HepG2 (cell line): Measurements from ENCODE around the gene WNT3A. TPM values are rescaled to one million over a fixed set of nuclear protein-coding genes. Genes with fewer than 3 reads are reported as not detected.

ENCODE experiments used
- ATAC-seq: fragments of 200-7000 bp; cut with Tn5 transposase; 3 replicates; pipeline ENCODE4 v1.9.1; 2020; ENCODE audit warnings: mild to moderate bottlenecking, moderate library complexity
- BruUV-seq: library from RNA; stranded (reverse); fragments of 400-500 nt; replicated peaks from 2 replicates; lab custom pipeline; 2021; lab: Mats Ljungman, UMichigan
- CTCF ChIA-PET: fragments of 300-600 bp; formaldehyde crosslinking; extraction: SDS; loops from one replicate; lab custom pipeline; 2021; ENCODE audit warnings: low total read pairs, inconsistent platforms, low intra/inter-chr PET ratio; lab: Yijun Ruan, JAX
- POLR2A ChIA-PET: fragments of 350-600 bp; sonication (Branson Sonifier 250); formaldehyde crosslinking; loops from one replicate; lab custom pipeline; 2020; ENCODE audit warnings: antibody characterized with exemption, inconsistent platforms; lab: Yijun Ruan, JAX
- DNase-seq: peaks from one replicate; pipeline ENCODE4 v3.0.0-alpha.2; 2015; ENCODE audit warnings: low spot score
- FAIRE-seq: peaks from 3 replicates; lab custom pipeline; 2011; peaks lifted over from hg19 to GRCh38; lab: Jason Lieb, UNC
- H2AFZ ChIP-seq: one replicate; pipeline ENCODE4 v1.6.1; 2011; ENCODE audit warnings: low read length, inconsistent platforms
- H3K27ac ChIP-seq: fragments of 300-600 bp; 3 replicates; pipeline ENCODE4 v1.8.0; 2011; ENCODE audit warnings: mixed run types, mild to moderate bottlenecking, mixed read lengths, low read length, inconsistent platforms; ENCODE audit not compliant: insufficient read depth; ENCODE audit errors: extremely low read length
- H3K27me3 ChIP-seq, 2 experiments: fragments of 200-600 bp in 1 of 2; 2 replicates in 1 of 2; 3 replicates in 1 of 2; pipeline versions ENCODE4 v1.6.0 to v1.8.0; 2011; ENCODE audit warnings: low read length in 2 of 2, mild to moderate bottlenecking in 2 of 2, moderate library complexity in 2 of 2, inconsistent platforms in 1 of 2; ENCODE audit not compliant: insufficient read depth in 2 of 2, control insufficient read depth in 1 of 2
- H3K36me3 ChIP-seq, 2 experiments: fragments of 200-600 bp in 1 of 2; replicated peaks in 1 of 2; 2 replicates in 1 of 2; 3 replicates in 1 of 2; pipeline versions ENCODE4 v1.5.1 to v1.8.0; 2011; ENCODE audit warnings: low read length in 2 of 2, inconsistent platforms in 1 of 2; ENCODE audit not compliant: insufficient read depth in 2 of 2, control insufficient read depth in 1 of 2
- H3K4me1 ChIP-seq: 2 replicates; pipeline ENCODE4 v1.5.1; 2012; ENCODE audit warnings: low read length, inconsistent platforms; ENCODE audit not compliant: insufficient read depth
- H3K4me2 ChIP-seq: 2 replicates; pipeline ENCODE4 v1.6.0; 2011; ENCODE audit warnings: low read depth, low read length, inconsistent platforms
- H3K4me3 ChIP-seq, 3 experiments: fragments of 200-600 bp in 1 of 3; sonication (generic), shearing (Covaris generic) in 1 of 3; replicated peaks in 1 of 3; 2 replicates each; pipeline ENCODE4 v1.5.1; 2011 to 2016; ENCODE audit warnings: low read length in 3 of 3, inconsistent platforms in 2 of 3, low read depth in 2 of 3, mild to moderate bottlenecking in 2 of 3, control low read depth in 1 of 3, mixed read lengths in 1 of 3; ENCODE audit not compliant: insufficient read depth in 1 of 3
- H3K79me2 ChIP-seq: one replicate; pipeline ENCODE4 v1.6.1; 2011; ENCODE audit warnings: low read length, inconsistent platforms; ENCODE audit not compliant: insufficient read depth
- H3K9ac ChIP-seq: 2 replicates; pipeline ENCODE4 v1.6.0; 2011; ENCODE audit warnings: mild to moderate bottlenecking, low read depth, low read length, inconsistent platforms; ENCODE audit not compliant: insufficient read depth
- H3K9me3 ChIP-seq: 2 replicates; pipeline ENCODE4 v1.5.1; 2012; ENCODE audit warnings: mild to moderate bottlenecking, low read length
- H4K20me1 ChIP-seq: 2 replicates; pipeline ENCODE4 v1.6.0; 2011; ENCODE audit warnings: inconsistent platforms, mild to moderate bottlenecking, low read length, moderate library complexity; ENCODE audit not compliant: insufficient read depth
- BCL6 ChIP-seq: IDR thresholded peaks from 2 replicates; pipeline ENCODE4 v1.6.1; 2016; ENCODE audit warnings: missing genetic modification reagents, missing compliant biosample characterization
- DRAP1 ChIP-seq: IDR thresholded peaks from 2 replicates; pipeline ENCODE4 v1.6.1; 2016; ENCODE audit warnings: missing genetic modification reagents, missing compliant biosample characterization
- FLYWCH1 ChIP-seq: sonication (generic); formaldehyde crosslinking; IDR thresholded peaks from 2 replicates; pipeline ENCODE4 v1.8.1; 2023; ENCODE audit warnings: mild to moderate bottlenecking, missing genetic modification reagents
- FOXK2 ChIP-seq: fragments of 450-650 bp; IDR thresholded peaks from 2 replicates; pipeline ENCODE4 v1.6.1; 2016
- GATA4 ChIP-seq: sonication (generic); IDR thresholded peaks from 2 replicates; pipeline ENCODE4 v1.6.1; 2016; ENCODE audit warnings: antibody characterized with exemption, low read depth, borderline replicate concordance
- NONO ChIP-seq, 2 experiments: fragments of 450-650 bp in 1 of 2; sonication (generic) in 1 of 2; formaldehyde crosslinking in 1 of 2; IDR thresholded peaks in 1 of 2; conservative IDR thresholded peaks in 1 of 2; 2 replicates each; pipeline versions ENCODE4 v1.6.1 to v1.8.0; 2017 to 2022; ENCODE audit warnings: mild to moderate bottlenecking in 1 of 2, missing genetic modification reagents in 1 of 2, moderate library complexity in 1 of 2
- PRPF4 ChIP-seq: fragments of 200-400 bp; formaldehyde crosslinking; IDR thresholded peaks from 2 replicates; pipeline ENCODE4 v1.6.1; 2016; ENCODE audit warnings: low read length, low read depth; ENCODE audit not compliant: poor library complexity, severe bottlenecking
- RCOR2 ChIP-seq: IDR thresholded peaks from 2 replicates; pipeline ENCODE4 v1.6.1; 2016; ENCODE audit warnings: missing biosample characterization, missing genetic modification reagents
- TFDP2 ChIP-seq: sonication (generic); formaldehyde crosslinking; IDR thresholded peaks from 2 replicates; pipeline ENCODE4 v1.4.0; 2020; ENCODE audit warnings: missing genetic modification reagents
- TSC22D2 ChIP-seq: sonication (generic); formaldehyde crosslinking; IDR thresholded peaks from 2 replicates; pipeline ENCODE4 v1.5.1; 2020; ENCODE audit warnings: missing genetic modification reagents, mild to moderate bottlenecking, borderline replicate concordance
- ZMYM3 ChIP-seq: sonication (generic); formaldehyde crosslinking; IDR thresholded peaks from 2 replicates; pipeline ENCODE4 v1.5.1; 2020; ENCODE audit warnings: mild to moderate bottlenecking, missing genetic modification reagents
- ZNF264 ChIP-seq: sonication (generic); formaldehyde crosslinking; IDR thresholded peaks from 2 replicates; pipeline ENCODE4 v1.4.0; 2020; ENCODE audit warnings: missing genetic modification reagents
- ZNF605 ChIP-seq: sonication (generic); formaldehyde crosslinking; IDR thresholded peaks from 2 replicates; pipeline ENCODE4 v1.8.0; 2022; ENCODE audit warnings: mild to moderate bottlenecking, missing genetic modification reagents
- ZNF614 ChIP-seq: IDR thresholded peaks from 2 replicates; pipeline ENCODE4 v1.6.1; 2018; ENCODE audit warnings: missing biosample characterization, missing genetic modification reagents, inconsistent platforms, borderline replicate concordance
- ZNF790 ChIP-seq: sonication (generic); formaldehyde crosslinking; IDR thresholded peaks from 2 replicates; pipeline ENCODE4 v1.8.0; 2022; ENCODE audit warnings: missing genetic modification reagents, mild to moderate bottlenecking, borderline replicate concordance
- ZNF841 ChIP-seq: sonication (generic); formaldehyde crosslinking; IDR thresholded peaks from 2 replicates; pipeline ENCODE4 v1.8.1; 2023; ENCODE audit warnings: missing genetic modification reagents, borderline replicate concordance
- WGBS: methylation state at CpG from one replicate; pipeline ENCODE4 v1.1.6; 2017; ENCODE audit warnings: low lambda C conversion rate; 5-methylcytosine and 5-hydroxymethylcytosine counted together
- in situ Hi-C: cut with HindIII; loops from 2 replicates; pipeline ENCODE4 v1.10.0; 2017; ENCODE audit warnings: low pct_unique_long_range_greater_than_20kb; ENCODE audit not compliant: extremely low pct_ligation_motif_present
- intact Hi-C: fragments of 100-400 bp; cut with micrococcal nuclease; formaldehyde crosslinking; loops from one replicate; pipeline ENCODE4 v1.10.0; 2022; ENCODE audit not compliant: unreplicated experiment
- polyA plus RNA-seq, 8 experiments: library from polyadenylated mRNA; depleted of rRNA in 3 of 8; stranded (reverse) in 7 of 8; unstranded in 1 of 8; fragments of >200 nt; fragmentation: Illumina TruSeq in 4 of 8; extraction: Trizol in 4 of 8; gene quantifications; 2 replicates each; pipeline versions ENCODE4 v1.2.1 to v1.2.3, GENCODE V29; 2011 to 2016; ENCODE audit warnings: low read depth in 4 of 8, missing spikeins in 1 of 8, mixed read lengths in 1 of 8; ENCODE audit not compliant: insufficient read depth in 1 of 8
- total RNA-seq, 5 experiments: library from RNA; depleted of rRNA; stranded (reverse); fragments of >200 nt; fragmentation: Illumina TruSeq; extraction: Trizol; gene quantifications; 2 replicates each; pipeline ENCODE4 v1.2.3, GENCODE V29; 2016; ENCODE audit warnings: low read depth in 1 of 5
- TF ChIP-seq, protein P1 (sequence below): sonication (generic); formaldehyde crosslinking; IDR thresholded peaks from 2 replicates; pipeline ENCODE4 v1.5.1; 2020; ENCODE audit warnings: missing genetic modification reagents, mild to moderate bottlenecking, borderline replicate concordance
- TF ChIP-seq, protein P2 (sequence below): sonication (generic); formaldehyde crosslinking; IDR thresholded peaks from 2 replicates; pipeline ENCODE4 v1.4.0; 2020; ENCODE audit warnings: missing genetic modification reagents, borderline replicate concordance

WNT3A gene
- total and polyA plus RNA-seq, 2 of the 13 experiments (the other 11 are each of a cell fraction or from before 2014, with no cell fraction given), result not detected

DNA sequence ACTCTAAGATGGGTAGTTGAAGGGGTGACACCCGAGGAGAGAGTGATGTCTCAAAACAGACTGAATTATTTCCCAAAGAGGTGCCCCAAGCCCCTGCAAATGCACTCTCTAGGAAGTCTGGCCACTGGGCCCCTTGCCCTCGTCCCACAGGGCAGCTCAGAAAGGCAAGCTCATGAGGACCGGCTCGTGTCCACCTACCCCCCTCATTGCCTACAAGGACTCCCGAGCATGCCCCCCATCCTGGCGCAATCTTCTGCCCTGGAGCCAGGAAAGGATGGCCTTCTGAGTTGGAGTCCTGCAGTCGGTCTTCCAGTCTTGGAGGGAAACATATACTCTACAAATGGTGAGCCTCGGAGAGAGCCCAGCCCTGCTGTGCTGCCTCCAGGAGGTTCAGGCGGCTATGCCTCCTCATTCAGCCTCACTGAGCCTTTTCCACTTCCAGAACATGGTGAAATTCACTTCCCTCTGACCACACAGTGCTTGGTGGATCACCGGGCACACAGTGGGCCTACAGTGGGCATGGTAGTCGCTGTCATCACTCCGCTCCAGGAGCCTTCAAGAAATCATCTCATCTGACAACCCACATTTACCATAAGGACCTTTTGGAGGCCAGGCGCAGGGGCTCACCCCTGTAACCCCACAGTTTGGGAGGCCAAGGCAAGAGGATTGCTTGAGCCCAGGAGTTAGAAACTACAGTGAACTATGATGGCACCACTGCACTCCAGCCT lies 5.8 kb upstream of the WNT3A start:
- BruUV-seq, result no TSS peak
- in situ Hi-C loops, result loop anchor here (5.0 kb wide), 1 partner anchor 76 kb away; no protein-coding TSS in a partner anchor
- no peak for ATAC-seq
- TF ChIP-seq DRAP1 (no peak), TFDP2 (no peak), BCL6 (CRISPR knock-in tag) (no peak), ZNF614 (no peak), RCOR2 (CRISPR knock-in tag) (no peak), FOXK2 (no peak), ZNF605 (no peak), PRPF4 (no peak), ZNF790 (CRISPR knock-in tag) (no peak), ZNF264 (CRISPR knock-in tag) (no peak), ZNF841 (CRISPR knock-in tag) (no peak), ZMYM3 (CRISPR knock-in tag) (no peak), GATA4 (no peak), TSC22D2 (CRISPR knock-in tag) (no peak), FLYWCH1 (CRISPR knock-in tag) (no peak), NONO (IDR thresholded peaks at IDR 0.05) (no peak), NONO (CRISPR knock-in tag; conservative IDR thresholded peaks at IDR 0.05) (no peak)
- TF ChIP-seq, protein P1, sequence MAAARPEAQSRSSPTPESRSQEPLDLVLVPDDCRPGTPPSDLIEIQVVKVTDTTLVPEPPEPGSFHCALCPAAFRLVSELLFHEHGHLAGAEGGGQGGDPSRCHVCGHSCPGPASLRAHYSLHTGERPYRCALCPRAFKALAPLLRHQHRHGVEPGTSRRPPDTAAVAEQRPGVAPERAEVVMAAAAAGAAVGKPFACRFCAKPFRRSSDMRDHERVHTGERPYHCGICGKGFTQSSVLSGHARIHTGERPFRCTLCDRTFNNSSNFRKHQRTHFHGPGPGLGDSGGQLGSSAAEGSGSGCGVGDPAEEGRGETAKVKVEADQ, result no peak
- TF ChIP-seq, protein P2, sequence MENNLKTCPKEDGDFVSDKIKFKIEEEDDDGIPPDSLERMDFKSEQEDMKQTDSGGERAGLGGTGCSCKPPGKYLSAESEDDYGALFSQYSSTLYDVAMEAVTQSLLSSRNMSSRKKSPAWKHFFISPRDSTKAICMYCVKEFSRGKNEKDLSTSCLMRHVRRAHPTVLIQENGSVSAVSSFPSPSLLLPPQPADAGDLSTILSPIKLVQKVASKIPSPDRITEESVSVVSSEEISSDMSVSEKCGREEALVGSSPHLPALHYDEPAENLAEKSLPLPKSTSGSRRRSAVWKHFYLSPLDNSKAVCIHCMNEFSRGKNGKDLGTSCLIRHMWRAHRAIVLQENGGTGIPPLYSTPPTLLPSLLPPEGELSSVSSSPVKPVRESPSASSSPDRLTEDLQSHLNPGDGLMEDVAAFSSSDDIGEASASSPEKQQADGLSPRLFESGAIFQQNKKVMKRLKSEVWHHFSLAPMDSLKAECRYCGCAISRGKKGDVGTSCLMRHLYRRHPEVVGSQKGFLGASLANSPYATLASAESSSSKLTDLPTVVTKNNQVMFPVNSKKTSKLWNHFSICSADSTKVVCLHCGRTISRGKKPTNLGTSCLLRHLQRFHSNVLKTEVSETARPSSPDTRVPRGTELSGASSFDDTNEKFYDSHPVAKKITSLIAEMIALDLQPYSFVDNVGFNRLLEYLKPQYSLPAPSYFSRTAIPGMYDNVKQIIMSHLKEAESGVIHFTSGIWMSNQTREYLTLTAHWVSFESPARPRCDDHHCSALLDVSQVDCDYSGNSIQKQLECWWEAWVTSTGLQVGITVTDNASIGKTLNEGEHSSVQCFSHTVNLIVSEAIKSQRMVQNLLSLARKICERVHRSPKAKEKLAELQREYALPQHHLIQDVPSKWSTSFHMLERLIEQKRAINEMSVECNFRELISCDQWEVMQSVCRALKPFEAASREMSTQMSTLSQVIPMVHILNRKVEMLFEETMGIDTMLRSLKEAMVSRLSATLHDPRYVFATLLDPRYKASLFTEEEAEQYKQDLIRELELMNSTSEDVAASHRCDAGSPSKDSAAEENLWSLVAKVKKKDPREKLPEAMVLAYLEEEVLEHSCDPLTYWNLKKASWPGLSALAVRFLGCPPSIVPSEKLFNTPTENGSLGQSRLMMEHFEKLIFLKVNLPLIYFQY (CRISPR knock-in tag), result no peak

More for the DNA sequence above, 5.8 kb upstream of the WNT3A start:
- Histone ChIP-seq H2AFZ (no peak overlapping the region), H4K20me1 (0 out of 2 replicates have a peak, but pooled peaks cover 3% of the 10 kb centered on the region), H3K4me1 (no peaks in the 10 kb centered on the region), H3K9ac (no peak overlapping the region), H3K36me3 (no peaks in the 10 kb centered on the region), H3K27me3 (peaks cover 8 to 35% of the 10 kb centered on the region in 2 experiments; a peak in 4 of 5 replicates), H3K79me2 (no peaks in the 10 kb centered on the region), H3K9me3 (0 out of 2 replicates have a peak, but pooled peaks cover 7% of the 10 kb centered on the region), H3K4me3 (no peak overlapping the region), H3K27ac (no peak overlapping the region), H3K4me2 (no peak overlapping the region)
- ChIA-PET POLR2A (no interaction called here), CTCF (no interaction called here)
- FAIRE-seq (no peak), DNase-seq (no peak)
- intact Hi-C loops, result no loop called here
- 22% methylated on average over 8 of the region's 13 CpGs for WGBS
